ENCODE data around the gene AJAP1.

DNA sequence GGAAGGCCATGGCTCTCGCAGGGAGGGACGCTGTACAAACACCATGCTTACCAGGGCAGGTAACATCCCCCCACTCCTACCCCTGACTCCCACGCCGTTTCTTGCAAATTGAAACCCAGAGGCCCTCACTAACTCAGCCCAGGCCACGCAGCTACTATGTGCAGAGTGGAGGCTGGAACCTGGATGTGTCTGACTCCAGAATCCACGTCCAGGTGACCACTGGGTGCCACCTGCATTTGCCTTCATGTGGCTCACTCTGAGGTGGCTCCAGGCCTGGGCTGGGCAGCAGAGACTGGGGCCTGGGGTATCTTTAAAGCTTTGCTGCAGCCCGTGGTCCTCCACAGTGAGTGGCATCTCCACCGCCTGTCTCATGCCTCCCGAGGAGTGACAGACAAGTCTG lies 29.6 kb upstream of the AJAP1 start:
- no peak for TF ChIP-seq POLR2A (IDR thresholded peaks at IDR 0.05)
- TF ChIP-seq, protein P1, sequence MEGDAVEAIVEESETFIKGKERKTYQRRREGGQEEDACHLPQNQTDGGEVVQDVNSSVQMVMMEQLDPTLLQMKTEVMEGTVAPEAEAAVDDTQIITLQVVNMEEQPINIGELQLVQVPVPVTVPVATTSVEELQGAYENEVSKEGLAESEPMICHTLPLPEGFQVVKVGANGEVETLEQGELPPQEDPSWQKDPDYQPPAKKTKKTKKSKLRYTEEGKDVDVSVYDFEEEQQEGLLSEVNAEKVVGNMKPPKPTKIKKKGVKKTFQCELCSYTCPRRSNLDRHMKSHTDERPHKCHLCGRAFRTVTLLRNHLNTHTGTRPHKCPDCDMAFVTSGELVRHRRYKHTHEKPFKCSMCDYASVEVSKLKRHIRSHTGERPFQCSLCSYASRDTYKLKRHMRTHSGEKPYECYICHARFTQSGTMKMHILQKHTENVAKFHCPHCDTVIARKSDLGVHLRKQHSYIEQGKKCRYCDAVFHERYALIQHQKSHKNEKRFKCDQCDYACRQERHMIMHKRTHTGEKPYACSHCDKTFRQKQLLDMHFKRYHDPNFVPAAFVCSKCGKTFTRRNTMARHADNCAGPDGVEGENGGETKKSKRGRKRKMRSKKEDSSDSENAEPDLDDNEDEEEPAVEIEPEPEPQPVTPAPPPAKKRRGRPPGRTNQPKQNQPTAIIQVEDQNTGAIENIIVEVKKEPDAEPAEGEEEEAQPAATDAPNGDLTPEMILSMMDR (IDR thresholded peaks at IDR 0.05) = no peak
